Measurements from ENCODE around the gene GLIPR1L2.
"Not testable (repeated sequence)": the region's sequence is repeated elsewhere in the genome, so short reads cannot be mapped to it uniquely, and the experiment has no call there.

The GLIPR1L2 gene

GRCh38 chr12:75443709-75444108 is 52.8 kb downstream of the GLIPR1L2 start:
- Histone ChIP-seq H3K4me3 (IDR thresholded peaks at IDR 0.05; ENCODE audit: insufficient read depth, low read depth, low read length) (no peak overlapping the region), H4K20me1 (ENCODE audit: insufficient read depth) (no peaks in the 10 kb centered on the region), H3K79me2 (ENCODE audit: insufficient read depth, low read depth) (no peaks in the 10 kb centered on the region), H3K4me1 (ENCODE audit: low read depth, poor library complexity, severe bottlenecking) (no peaks in the 10 kb centered on the region), H2AFZ (ENCODE audit: low read depth) (no peak overlapping the region), H3K36me3 (ENCODE audit: insufficient read depth) (no peaks in the 10 kb centered on the region), H3K27ac (no peak overlapping the region), H3K4me2 (no peak overlapping the region), H3K9ac (no peak overlapping the region), H3K27me3 (ENCODE audit: insufficient read depth, low read depth) (no peaks in the 10 kb centered on the region)
- no peak for TF ChIP-seq CTCF (conservative IDR thresholded peaks at IDR 0.05; ENCODE audit: low read depth, low read length)

- Histone ChIP-seq H3K9ac (no peak overlapping the region), H3K27ac (no peak overlapping the region), H3K4me2 (no peak overlapping the region), H4K20me1 (ENCODE audit: insufficient read depth) (no peaks in the 10 kb centered on the region), H3K79me2 (ENCODE audit: insufficient read depth, low read depth) (no peaks in the 10 kb centered on the region), H2AFZ (ENCODE audit: low read depth) (no peak overlapping the region), H3K4me1 (ENCODE audit: low read depth, poor library complexity, severe bottlenecking) (no peaks in the 10 kb centered on the region), H3K36me3 (ENCODE audit: insufficient read depth) (no peaks in the 10 kb centered on the region), H3K27me3 (ENCODE audit: insufficient read depth, low read depth) (no peaks in the 10 kb centered on the region), H3K4me3 (IDR thresholded peaks at IDR 0.05; ENCODE audit: insufficient read depth, low read depth, low read length) (no peak overlapping the region)
- no peak for TF ChIP-seq CTCF (conservative IDR thresholded peaks at IDR 0.05; ENCODE audit: low read depth, low read length)
Observed at GRCh38 chr12:75444429-75445136, 53.7 kb downstream of the GLIPR1L2 start.

- H3K4me1 ChIP-seq (ENCODE audit: low read depth, poor library complexity, severe bottlenecking); H3K27ac ChIP-seq; H2AFZ ChIP-seq (ENCODE audit: low read depth); H3K36me3 ChIP-seq (ENCODE audit: insufficient read depth); H3K9ac ChIP-seq; H3K4me3 ChIP-seq (IDR thresholded peaks at IDR 0.05; ENCODE audit: insufficient read depth, low read depth, low read length); H4K20me1 ChIP-seq (ENCODE audit: insufficient read depth); H3K27me3 ChIP-seq (ENCODE audit: insufficient read depth, low read depth); H3K79me2 ChIP-seq (ENCODE audit: insufficient read depth, low read depth); H3K4me2 ChIP-seq: not testable (repeated sequence)
Observed at GRCh38 chr12:75445137-75445507, 54.2 kb downstream of the GLIPR1L2 start.

GRCh38 chr12:75446857-75447256 is 56.0 kb downstream of the GLIPR1L2 start:
- H3K4me2 ChIP-seq, result no peak overlapping the region

More at GRCh38 chr12:75446857-75447256, 56.0 kb downstream of the GLIPR1L2 start:
- no peak overlapping the region for H3K4me3 ChIP-seq (IDR thresholded peaks at IDR 0.05; ENCODE audit: insufficient read depth, low read depth, low read length)
- no peaks in the 10 kb centered on the region for H3K36me3 ChIP-seq (ENCODE audit: insufficient read depth)
- no peak overlapping the region for H3K27ac ChIP-seq
- no peak overlapping the region for H2AFZ ChIP-seq (ENCODE audit: low read depth)
- H3K27me3 ChIP-seq (ENCODE audit: insufficient read depth, low read depth), result no peaks in the 10 kb centered on the region
- no peaks in the 10 kb centered on the region for H3K79me2 ChIP-seq (ENCODE audit: insufficient read depth, low read depth)
- no peak overlapping the region for H3K9ac ChIP-seq
- no peaks in the 10 kb centered on the region for H4K20me1 ChIP-seq (ENCODE audit: insufficient read depth)
- TF ChIP-seq CTCF (conservative IDR thresholded peaks at IDR 0.05; ENCODE audit: low read depth, low read length), result no peak
- no peaks in the 10 kb centered on the region for H3K4me1 ChIP-seq (ENCODE audit: low read depth, poor library complexity, severe bottlenecking)

Data from KMS-11 (cell line).